HG03565 (cell line): ENCODE results near the gene RNF168.
"Not testable (repeated sequence)": the region's sequence is repeated elsewhere in the genome, so short reads cannot be mapped to it uniquely, and the experiment has no call there.

Source experiments
- ATAC-seq: cut with Tn5 transposase; IDR thresholded peaks from one replicate; pipeline ENCODE4 v1.9.1; 2021; ENCODE audit warnings: mild to moderate bottlenecking, moderate library complexity; ENCODE audit not compliant: unreplicated experiment

RNF168 gene

GRCh38 chr3:196514913-196515621, 11.5 kb upstream of the RNF168 start, which contains the start of gene SMCO1:
Gene SMCO1 (minus strand): TSS chr3:196515346. CDS start chr3:196515209, 137 bp downstream.
- no peak for ATAC-seq

GRCh38 chr3:196514350-196514716, 10.8 kb upstream of the RNF168 start:
- no peak for ATAC-seq

GRCh38 chr3:196513697-196514349, 10.3 kb upstream of the RNF168 start:
- ATAC-seq = no peak

GRCh38 chr3:196511646-196512425, 8.3 kb upstream of the RNF168 start:
- not testable (repeated sequence) for ATAC-seq

- ATAC-seq = not testable (repeated sequence)
Observed at GRCh38 chr3:196511108-196511507, 7.5 kb upstream of the RNF168 start.

GRCh38 chr3:196506687-196507086, 3.1 kb upstream of the RNF168 start:
- no peak for ATAC-seq

GRCh38 chr3:196504556-196504955, 988 bp upstream of the RNF168 start:
- no peak for ATAC-seq

GRCh38 chr3:196504077-196504398, 470 bp upstream of the RNF168 start:
- not testable (repeated sequence) for ATAC-seq

GRCh38 chr3:196502775-196503195, 783 bp downstream of the RNF168 start:
- no peak for ATAC-seq

GRCh38 chr3:196501316-196502044, 2.1 kb downstream of the RNF168 start:
- ATAC-seq = no peak

- no peak for ATAC-seq
Observed at GRCh38 chr3:196499807-196500524, 3.6 kb downstream of the RNF168 start.

GRCh38 chr3:196499061-196499460, 4.5 kb downstream of the RNF168 start:
- no peak for ATAC-seq

GRCh38 chr3:196498297-196498696, 5.3 kb downstream of the RNF168 start:
- ATAC-seq = no peak

- ATAC-seq = no peak
Observed at GRCh38 chr3:196496183-196496582, 7.4 kb downstream of the RNF168 start.

- ATAC-seq = no peak
Observed at GRCh38 chr3:196493292-196493691, 10.3 kb downstream of the RNF168 start.

- no peak for ATAC-seq
Observed at GRCh38 chr3:196492080-196492479, 11.5 kb downstream of the RNF168 start.

GRCh38 chr3:196489747-196490146, 13.8 kb downstream of the RNF168 start:
- no peak for ATAC-seq

- no peak for ATAC-seq
Observed at GRCh38 chr3:196486263-196486662, 17.3 kb downstream of the RNF168 start.

GRCh38 chr3:196477678-196478077, 25.9 kb downstream of the RNF168 start:
- no peak for ATAC-seq

- no peak for ATAC-seq
Observed at GRCh38 chr3:196472286-196472685, 31.3 kb downstream of the RNF168 start.

- ATAC-seq = no peak
Observed at GRCh38 chr3:196471551-196471950, 32.0 kb downstream of the RNF168 start.
